GM23248 (cell line): Measurements from ENCODE around the gene FALEC.

Experiments used
- EZH2 ChIP-seq: fragments of 200-600 bp; sonication (generic); IDR thresholded peaks from 2 replicates; pipeline ENCODE4 v1.6.1; 2018; ENCODE audit warnings: antibody characterized with exemption, mild to moderate bottlenecking; ENCODE audit not compliant: insufficient read depth, poor library complexity, severe bottlenecking
- EZH2phosphoT487 ChIP-seq: fragments of 200-600 bp; sonication (generic); IDR thresholded peaks from 2 replicates; pipeline ENCODE4 v1.6.1; 2018; ENCODE audit warnings: antibody characterized with exemption, moderate library complexity, mild to moderate bottlenecking, low read depth; ENCODE audit not compliant: insufficient read depth

DNA sequence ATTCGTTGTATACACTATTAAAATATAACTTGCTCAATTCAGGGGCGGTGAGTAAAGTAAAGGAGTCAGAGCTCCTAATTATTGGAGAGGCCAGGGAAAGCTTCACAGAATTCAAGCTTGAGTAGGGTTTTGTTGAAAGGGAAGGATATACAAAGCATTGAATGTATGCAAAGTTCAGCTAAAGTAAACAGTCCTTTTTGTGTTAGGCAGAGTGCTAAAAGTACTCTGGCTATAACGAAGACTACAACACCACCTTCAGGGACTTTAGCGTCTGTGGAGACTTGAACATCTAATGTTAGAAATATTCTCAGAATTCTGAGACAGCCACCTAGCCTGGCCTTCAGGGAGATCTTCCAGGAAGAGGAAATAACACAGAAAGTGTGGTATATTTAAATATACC lies 1.1 kb downstream of the FALEC start:
- TF ChIP-seq EZH2 (no peak), EZH2phosphoT487 (no peak)
